ENCODE measurements around the gene CCDC179.

The CCDC179 gene

DNA sequence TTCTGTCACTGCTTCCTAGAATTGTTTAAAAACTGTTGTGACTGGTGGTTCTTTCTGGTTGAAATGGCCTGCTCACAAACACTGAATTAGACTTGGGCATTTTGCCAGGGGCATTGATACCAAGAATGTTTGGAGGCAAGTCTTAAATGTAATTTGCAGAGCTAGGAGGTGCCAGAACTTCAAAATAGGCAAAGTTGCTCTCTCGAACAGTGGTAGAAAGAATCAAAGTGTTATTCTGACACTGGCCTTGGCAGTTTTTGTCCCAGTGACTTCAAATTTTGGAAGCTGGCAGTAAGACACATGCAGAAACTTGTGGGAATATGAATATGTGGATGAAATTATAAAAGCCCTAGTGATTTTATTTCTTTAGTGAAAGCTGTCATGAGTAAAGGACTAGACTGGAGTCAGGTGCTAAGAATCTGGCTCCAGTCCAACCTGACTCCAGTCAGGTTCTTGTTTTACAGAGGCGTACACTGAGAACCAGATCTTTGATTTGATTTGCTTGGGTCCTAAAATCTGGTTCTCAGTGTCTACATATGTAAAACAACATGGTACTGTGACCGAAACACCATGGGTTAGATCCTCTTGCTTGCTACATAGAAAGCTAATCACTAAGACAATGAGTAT lies 51.6 kb downstream of the CCDC179 start:
- TF ChIP-seq SUZ12 (IDR thresholded peaks at IDR 0.05; ENCODE audit: extremely low read depth, insufficient read depth, insufficient read length) (no peak), YY1 (IDR thresholded peaks at IDR 0.05; ENCODE audit: insufficient read depth, insufficient read length) (no peak), ZNF274 (IDR thresholded peaks at IDR 0.05; ENCODE audit: low read depth, low read length) (no peak)
- Histone ChIP-seq H3K4me3 (ENCODE audit: insufficient read length, low read depth) (no peak overlapping the region), H3K9ac (ENCODE audit: insufficient read length, low read depth) (no peak overlapping the region)

GRCh38 chr11:22807855-22808570 lies 52.3 kb downstream of the CCDC179 start:
- H3K36me3 ChIP-seq (ENCODE audit: insufficient read depth, insufficient read length, low read length): no peaks in the 10 kb centered on the region
- no peak overlapping the region for H3K4me3 ChIP-seq (ENCODE audit: insufficient read length, low read depth)
- DNase-seq (ENCODE audit: low read depth, low spot score): no peak
- no peak overlapping the region for H3K9ac ChIP-seq (ENCODE audit: insufficient read length, low read depth)
- H3K27me3 ChIP-seq (ENCODE audit: insufficient read depth, insufficient read length): no peaks in the 10 kb centered on the region
- 0 out of 2 replicates have a peak, but pooled peaks cover 5% of the 10 kb centered on the region for H3K9me3 ChIP-seq (ENCODE audit: insufficient read depth, low read length)
- TF ChIP-seq ZNF274 (IDR thresholded peaks at IDR 0.05; ENCODE audit: low read depth, low read length) (no peak), YY1 (IDR thresholded peaks at IDR 0.05; ENCODE audit: insufficient read depth, insufficient read length) (no peak), SUZ12 (IDR thresholded peaks at IDR 0.05; ENCODE audit: extremely low read depth, insufficient read depth, insufficient read length) (no peak)
- H3K4me1 ChIP-seq (ENCODE audit: insufficient read depth, insufficient read length): no peaks in the 10 kb centered on the region

More for the DNA sequence above, 51.6 kb downstream of the CCDC179 start:
- Histone ChIP-seq H3K4me1 (ENCODE audit: insufficient read depth, insufficient read length) (no peaks in the 10 kb centered on the region), H3K9me3 (ENCODE audit: insufficient read depth, low read length) (0 out of 2 replicates have a peak, but pooled peaks cover 5% of the 10 kb centered on the region), H3K27me3 (ENCODE audit: insufficient read depth, insufficient read length) (no peaks in the 10 kb centered on the region), H3K36me3 (ENCODE audit: insufficient read depth, insufficient read length, low read length) (no peaks in the 10 kb centered on the region)
- no peak for DNase-seq (ENCODE audit: low read depth, low spot score)

DNA sequence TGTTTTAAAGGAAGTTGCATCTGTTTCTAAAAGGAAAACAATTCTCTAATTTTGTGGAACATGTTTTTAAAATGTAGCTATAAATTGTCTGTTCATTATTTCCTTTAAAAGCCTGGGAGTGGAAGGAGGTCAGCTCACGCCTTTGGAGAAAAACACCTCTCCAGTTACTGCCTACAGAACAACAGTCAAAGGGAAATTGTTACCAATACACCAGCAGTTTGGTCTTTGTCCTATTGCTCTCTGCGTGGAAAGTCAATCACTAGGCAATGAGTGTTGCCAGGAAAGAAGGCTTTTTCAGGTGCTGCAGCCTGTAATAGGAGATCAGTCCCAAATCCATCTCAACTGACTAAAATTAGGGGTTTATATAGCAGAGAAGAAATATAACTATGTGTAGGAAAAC lies 52.9 kb downstream of the CCDC179 start:
- no peaks in the 10 kb centered on the region for H3K36me3 ChIP-seq (ENCODE audit: insufficient read depth, insufficient read length, low read length)
- TF ChIP-seq ZNF274 (IDR thresholded peaks at IDR 0.05; ENCODE audit: low read depth, low read length) (no peak), SUZ12 (IDR thresholded peaks at IDR 0.05; ENCODE audit: extremely low read depth, insufficient read depth, insufficient read length) (no peak), YY1 (IDR thresholded peaks at IDR 0.05; ENCODE audit: insufficient read depth, insufficient read length) (no peak)
- H3K9ac ChIP-seq (ENCODE audit: insufficient read length, low read depth): no peak overlapping the region
- no peaks in the 10 kb centered on the region for H3K4me1 ChIP-seq (ENCODE audit: insufficient read depth, insufficient read length)
- no peaks in the 10 kb centered on the region for H3K27me3 ChIP-seq (ENCODE audit: insufficient read depth, insufficient read length)
- H3K9me3 ChIP-seq (ENCODE audit: insufficient read depth, low read length): 0 out of 2 replicates have a peak, but pooled peaks cover 5% of the 10 kb centered on the region
- no peak overlapping the region for H3K4me3 ChIP-seq (ENCODE audit: insufficient read length, low read depth)
- no peak for DNase-seq (ENCODE audit: low read depth, low spot score)

DNA sequence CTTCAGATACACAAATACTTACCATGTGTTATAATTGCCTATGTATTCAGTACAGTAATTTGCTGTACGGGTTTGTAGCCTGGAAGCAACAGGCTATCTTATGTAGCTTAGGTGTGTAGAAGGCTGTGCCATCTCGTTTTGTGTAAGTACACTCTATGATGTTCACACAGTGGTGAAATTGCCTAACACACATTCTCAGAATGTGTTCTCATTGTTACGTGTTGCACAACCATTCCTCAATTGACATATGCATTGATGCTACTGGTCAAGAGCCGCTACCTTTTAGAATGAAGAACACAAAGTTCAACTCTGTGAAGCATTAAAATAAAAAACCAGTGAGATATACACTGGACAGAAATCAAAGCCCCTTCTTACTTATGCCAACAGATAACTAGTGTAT lies 57.4 kb downstream of the CCDC179 start:
- no peak for DNase-seq (ENCODE audit: low read depth, low spot score)
- no peaks in the 10 kb centered on the region for H3K36me3 ChIP-seq (ENCODE audit: insufficient read depth, insufficient read length, low read length)
- H3K4me3 ChIP-seq (ENCODE audit: insufficient read length, low read depth): no peak overlapping the region
- H3K4me1 ChIP-seq (ENCODE audit: insufficient read depth, insufficient read length): no peaks in the 10 kb centered on the region
- TF ChIP-seq SUZ12 (IDR thresholded peaks at IDR 0.05; ENCODE audit: extremely low read depth, insufficient read depth, insufficient read length): no peak
- TF ChIP-seq YY1 (IDR thresholded peaks at IDR 0.05; ENCODE audit: insufficient read depth, insufficient read length): no peak
- TF ChIP-seq ZNF274 (IDR thresholded peaks at IDR 0.05; ENCODE audit: low read depth, low read length): no peak
- no peaks in the 10 kb centered on the region for H3K27me3 ChIP-seq (ENCODE audit: insufficient read depth, insufficient read length)
- no peaks in the 10 kb centered on the region for H3K9me3 ChIP-seq (ENCODE audit: insufficient read depth, low read length)
- no peak overlapping the region for H3K9ac ChIP-seq (ENCODE audit: insufficient read length, low read depth)

DNA sequence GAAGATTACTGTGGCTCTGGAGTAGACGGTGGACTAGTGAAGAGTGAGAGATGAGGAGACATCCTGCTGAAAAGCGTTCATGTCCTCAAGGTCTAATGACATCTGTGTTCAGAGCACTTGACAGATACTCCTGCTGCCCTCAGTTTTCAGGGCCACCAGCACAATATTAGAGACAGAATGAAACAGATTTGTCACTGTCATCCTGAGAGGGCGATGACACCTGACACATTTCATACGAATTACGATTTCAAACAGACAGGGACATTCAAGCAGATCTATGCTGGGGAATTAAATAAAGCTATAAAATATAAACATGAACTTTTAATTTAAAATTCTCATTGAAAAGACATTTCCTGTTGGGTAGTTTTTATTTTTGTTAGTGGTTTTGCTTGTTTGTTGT lies 59.8 kb downstream of the CCDC179 start:
- H3K9ac ChIP-seq (ENCODE audit: insufficient read length, low read depth): no peak overlapping the region

DNA sequence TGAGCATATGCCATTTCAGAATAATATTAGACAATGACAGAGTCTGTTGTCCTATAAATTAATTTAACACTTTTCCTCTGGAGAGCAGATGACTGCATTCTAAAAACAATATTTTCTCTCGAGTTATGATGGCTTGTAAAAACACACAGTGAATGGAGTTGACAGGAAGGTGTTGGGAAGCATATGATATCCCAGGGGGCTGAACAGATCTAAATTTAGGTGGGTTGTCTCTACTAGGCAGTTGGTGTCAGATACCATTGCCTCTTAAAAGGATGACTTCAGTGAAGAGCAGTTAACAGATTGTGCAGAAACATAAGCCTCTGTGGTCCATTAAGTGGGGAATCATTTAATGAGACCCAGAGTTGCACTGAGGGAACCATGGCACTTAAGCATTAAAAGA lies 61.4 kb downstream of the CCDC179 start:
- TF ChIP-seq SUZ12 (IDR thresholded peaks at IDR 0.05; ENCODE audit: extremely low read depth, insufficient read depth, insufficient read length) (no peak), ZNF274 (IDR thresholded peaks at IDR 0.05; ENCODE audit: low read depth, low read length) (no peak), YY1 (IDR thresholded peaks at IDR 0.05; ENCODE audit: insufficient read depth, insufficient read length) (no peak)
- H3K4me1 ChIP-seq (ENCODE audit: insufficient read depth, insufficient read length): no peaks in the 10 kb centered on the region
- H3K9me3 ChIP-seq (ENCODE audit: insufficient read depth, low read length): no peaks in the 10 kb centered on the region
- no peak overlapping the region for H3K9ac ChIP-seq (ENCODE audit: insufficient read length, low read depth)
- H3K36me3 ChIP-seq (ENCODE audit: insufficient read depth, insufficient read length, low read length): no peaks in the 10 kb centered on the region
- no peaks in the 10 kb centered on the region for H3K27me3 ChIP-seq (ENCODE audit: insufficient read depth, insufficient read length)
- no peak for DNase-seq (ENCODE audit: low read depth, low spot score)
- H3K4me3 ChIP-seq (ENCODE audit: insufficient read length, low read depth): no peak overlapping the region

More for the DNA sequence above, 59.8 kb downstream of the CCDC179 start:
- Histone ChIP-seq H3K4me1 (ENCODE audit: insufficient read depth, insufficient read length) (no peaks in the 10 kb centered on the region), H3K9me3 (ENCODE audit: insufficient read depth, low read length) (no peaks in the 10 kb centered on the region), H3K4me3 (ENCODE audit: insufficient read length, low read depth) (no peak overlapping the region), H3K27me3 (ENCODE audit: insufficient read depth, insufficient read length) (no peaks in the 10 kb centered on the region), H3K36me3 (ENCODE audit: insufficient read depth, insufficient read length, low read length) (no peaks in the 10 kb centered on the region)
- no peak for DNase-seq (ENCODE audit: low read depth, low spot score)
- TF ChIP-seq ZNF274 (IDR thresholded peaks at IDR 0.05; ENCODE audit: low read depth, low read length) (no peak), YY1 (IDR thresholded peaks at IDR 0.05; ENCODE audit: insufficient read depth, insufficient read length) (no peak), SUZ12 (IDR thresholded peaks at IDR 0.05; ENCODE audit: extremely low read depth, insufficient read depth, insufficient read length) (no peak)

- no peak for TF ChIP-seq SUZ12 (IDR thresholded peaks at IDR 0.05; ENCODE audit: extremely low read depth, insufficient read depth, insufficient read length)
- no peak for TF ChIP-seq ZNF274 (IDR thresholded peaks at IDR 0.05; ENCODE audit: low read depth, low read length)
- TF ChIP-seq YY1 (IDR thresholded peaks at IDR 0.05; ENCODE audit: insufficient read depth, insufficient read length): no peak
- DNase-seq (ENCODE audit: low read depth, low spot score): no peak
- Histone ChIP-seq H3K36me3 (ENCODE audit: insufficient read depth, insufficient read length, low read length) (no peaks in the 10 kb centered on the region), H3K4me3 (ENCODE audit: insufficient read length, low read depth) (no peak overlapping the region), H3K9me3 (ENCODE audit: insufficient read depth, low read length) (no peaks in the 10 kb centered on the region), H3K9ac (ENCODE audit: insufficient read length, low read depth) (no peak overlapping the region), H3K27me3 (ENCODE audit: insufficient read depth, insufficient read length) (no peaks in the 10 kb centered on the region), H3K4me1 (ENCODE audit: insufficient read depth, insufficient read length) (no peaks in the 10 kb centered on the region)
These were observed 63.2 kb downstream of the CCDC179 start for GRCh38 chr11:22797047-22797446.

Measured in NT2/D1 (cell line).